Liver (tissue), 9 donors: Measurements from ENCODE around the gene TSHZ3. TPM values are rescaled to one million over a fixed set of nuclear protein-coding genes. Genes with fewer than 3 reads are reported as not detected.

Experiments used
- DNase-seq: peaks from one replicate; pipeline ENCODE4 v3.0.0-alpha.2; 2017; ENCODE audit warnings: low spot score
- H3K27ac ChIP-seq, 2 donors: one replicate each; pipeline ENCODE4 v1.7.0; 2013; ENCODE audit warnings: inconsistent platforms in 2 of 2, low read length in 2 of 2, control low read depth in 1 of 2, low read depth in 1 of 2, mild to moderate bottlenecking in 1 of 2
- H3K27me3 ChIP-seq, 4 donors: one replicate each; pipeline versions ENCODE4 v1.6.1 to v1.7.0; 2013; ENCODE audit warnings: low read length in 3 of 4, inconsistent platforms in 1 of 4, mild to moderate bottlenecking in 1 of 4, moderate library complexity in 1 of 4; ENCODE audit not compliant: control insufficient read depth in 4 of 4, insufficient read depth in 4 of 4
- H3K36me3 ChIP-seq, 4 donors: one replicate each; pipeline versions ENCODE4 v1.6.1 to v1.7.0; 2013; ENCODE audit warnings: low read length in 3 of 4, mild to moderate bottlenecking in 3 of 4, low read depth in 1 of 4, moderate library complexity in 1 of 4; ENCODE audit not compliant: control insufficient read depth in 4 of 4, insufficient read depth in 3 of 4
- H3K4me1 ChIP-seq, 4 donors: one replicate each; pipeline versions ENCODE4 v1.6.1 to v1.7.0; 2013; ENCODE audit warnings: low read length in 3 of 4, mild to moderate bottlenecking in 3 of 4, moderate library complexity in 1 of 4; ENCODE audit not compliant: control insufficient read depth in 4 of 4, insufficient read depth in 4 of 4
- H3K4me3 ChIP-seq, 3 donors: one replicate each; pipeline versions ENCODE4 v1.6.1 to v1.7.0; 2013; ENCODE audit warnings: low read length in 3 of 3, control low read depth in 1 of 3, low read depth in 1 of 3, mild to moderate bottlenecking in 1 of 3
- H3K9ac ChIP-seq, 2 donors: one replicate each; pipeline ENCODE4 v1.7.0; 2013; ENCODE audit warnings: low read length in 2 of 2, mild to moderate bottlenecking in 2 of 2, moderate library complexity in 2 of 2, control low read depth in 1 of 2, low read depth in 1 of 2
- H3K9me3 ChIP-seq, 4 donors: one replicate each; pipeline versions ENCODE4 v1.6.1 to v1.7.0; 2013; ENCODE audit warnings: low read length in 3 of 4; ENCODE audit not compliant: control insufficient read depth in 4 of 4
- EGR1 ChIP-seq, 2 donors: IDR thresholded peaks; 2 replicates each; pipeline ENCODE4 v1.6.1; 2016 to 2018; ENCODE audit warnings: antibody characterized with exemption in 2 of 2, low read depth in 2 of 2
- FOXA1 ChIP-seq: IDR thresholded peaks from 2 replicates; pipeline ENCODE4 v1.6.1; 2016; ENCODE audit warnings: antibody characterized with exemption
- FOXA2 ChIP-seq: IDR thresholded peaks from 2 replicates; pipeline ENCODE4 v1.6.1; 2016; ENCODE audit warnings: antibody characterized with exemption
- GABPA ChIP-seq, 2 donors: IDR thresholded peaks in 1 of 2; conservative IDR thresholded peaks in 1 of 2; 2 replicates each; pipeline ENCODE4 v1.6.1; 2016; ENCODE audit warnings: antibody characterized with exemption in 2 of 2, mild to moderate bottlenecking in 1 of 2, moderate library complexity in 1 of 2
- HNF4A ChIP-seq, 2 donors: conservative IDR thresholded peaks; 2 replicates each; pipeline ENCODE4 v1.6.1; 2016; ENCODE audit warnings: antibody characterized with exemption in 2 of 2, mild to moderate bottlenecking in 2 of 2
- HNF4G ChIP-seq: IDR thresholded peaks from 2 replicates; pipeline ENCODE4 v1.6.1; 2016; ENCODE audit warnings: antibody characterized with exemption
- JUND ChIP-seq, 2 donors: IDR thresholded peaks; 2 replicates each; pipeline ENCODE4 v1.6.1; 2016; ENCODE audit warnings: antibody characterized with exemption in 2 of 2
- MAX ChIP-seq: IDR thresholded peaks from 2 replicates; pipeline ENCODE4 v1.6.1; 2016; ENCODE audit warnings: antibody characterized with exemption
- NR2F2 ChIP-seq: IDR thresholded peaks from 2 replicates; pipeline ENCODE4 v1.6.1; 2016; ENCODE audit warnings: antibody characterized with exemption
- RAD21 ChIP-seq, 2 donors: IDR thresholded peaks; 2 replicates each; pipeline ENCODE4 v1.6.1; 2016; ENCODE audit warnings: antibody characterized with exemption in 2 of 2, mild to moderate bottlenecking in 2 of 2
- RXRA ChIP-seq, 2 donors: IDR thresholded peaks; 2 replicates each; pipeline ENCODE4 v1.6.1; 2017 to 2018; ENCODE audit warnings: antibody characterized with exemption in 2 of 2, mild to moderate bottlenecking in 1 of 2
- TAF1 ChIP-seq: conservative IDR thresholded peaks from 2 replicates; pipeline ENCODE4 v1.6.1; 2016; ENCODE audit warnings: antibody characterized with exemption, mild to moderate bottlenecking
- YY1 ChIP-seq: IDR thresholded peaks from 2 replicates; pipeline ENCODE4 v1.6.1; 2016; ENCODE audit warnings: antibody characterized with exemption, mild to moderate bottlenecking
- ZBTB33 ChIP-seq: IDR thresholded peaks from 2 replicates; pipeline ENCODE4 v1.6.1; 2016; ENCODE audit warnings: antibody characterized with exemption
- WGBS: extraction: QIAGEN DNeasy Blood & Tissue Kit; methylation state at CpG from one replicate; pipeline ENCODE4 v1.1.7; 2013; 5-methylcytosine and 5-hydroxymethylcytosine counted together
- polyA plus RNA-seq, 2 donors: library from polyadenylated mRNA; stranded (reverse) in 1 of 2; unstranded in 1 of 2; fragments of 200-250 nt in 1 of 2; fragments of >200 nt in 1 of 2; fragmentation: Nextera tagmentation in 1 of 2; extraction: Ambion mirVana in 1 of 2; gene quantifications; one replicate each; pipeline versions ENCODE4 v1.2.1 to v1.2.3, GENCODE V29; 2013 to 2015
- total RNA-seq, 2 donors: library from RNA; depleted of rRNA; stranded (reverse); fragments of >200 nt; gene quantifications; one replicate each; pipeline ENCODE4 v1.2.3, GENCODE V29; 2014
- TF ChIP-seq, protein P1 (sequence below): IDR thresholded peaks from 2 replicates; pipeline ENCODE4 v1.6.1; 2016; ENCODE audit warnings: antibody characterized with exemption, mild to moderate bottlenecking
- TF ChIP-seq, protein P2 (sequence below): fragments of 150-350 bp; IDR thresholded peaks from 2 replicates; pipeline ENCODE4 v1.5.1; 2017; ENCODE audit warnings: improper control_type of control experiment, low read depth, low read length; ENCODE audit not compliant: missing input control
- TF ChIP-seq, protein P3 (sequence below): IDR thresholded peaks from 2 replicates; pipeline ENCODE4 v1.6.1; 2016; ENCODE audit warnings: antibody characterized with exemption
- donor health status: healthy.
- donor health status: healthy.
- donor health status: healthy.
- donor health status: healthy.
- donor health status: healthy.

Gene TSHZ3
- total and polyA plus RNA-seq, 4 donors: 0.42 to 3.3 (median 0.68) TPM

DNA sequence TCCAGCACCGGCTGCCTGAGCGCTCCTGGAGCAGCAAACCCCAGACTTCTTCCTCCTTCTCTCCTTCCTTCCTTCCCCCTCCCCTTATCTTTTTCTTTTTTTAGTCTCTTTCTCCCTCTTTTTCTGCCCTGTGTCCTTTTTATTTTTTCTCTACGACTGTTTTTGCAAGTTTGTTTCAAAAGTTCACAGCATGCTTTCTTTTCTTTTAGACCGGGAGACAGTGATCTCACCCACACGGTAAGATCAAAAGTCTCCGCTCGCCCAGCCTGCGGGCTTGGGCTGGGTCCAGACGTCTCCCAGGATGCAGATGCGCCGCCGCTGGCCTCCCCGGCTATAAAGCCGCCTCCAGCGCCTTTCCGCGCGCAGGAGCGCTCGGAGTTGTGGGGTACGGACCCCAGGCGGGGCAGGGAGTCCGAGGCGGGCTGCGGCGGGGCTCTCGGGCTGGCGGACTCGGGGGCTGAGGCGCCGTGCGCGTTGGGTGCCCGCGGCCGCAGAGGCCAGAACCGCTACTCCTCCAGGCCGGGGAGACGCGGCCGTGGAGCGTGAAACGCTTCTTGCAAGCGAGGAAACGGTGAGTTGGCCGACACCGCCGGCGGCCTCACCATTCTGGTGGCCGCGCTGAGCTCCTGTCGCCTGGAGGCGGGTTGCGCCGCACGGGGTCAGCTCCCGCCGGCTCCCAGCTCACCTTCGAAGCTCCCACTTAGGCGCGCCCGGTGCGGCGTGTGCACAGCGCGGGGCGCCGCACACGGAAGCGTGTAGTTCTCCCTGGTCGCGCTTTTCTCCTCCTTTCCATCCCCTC lies 2.0 kb upstream of the TSHZ3 start:
- H3K27ac ChIP-seq: peak overlapping the region; percentile 2 to 25
- no peak overlapping the region for H3K9ac ChIP-seq
- WGBS: 2% methylated on average over 72 of the region's 72 CpGs

DNA sequence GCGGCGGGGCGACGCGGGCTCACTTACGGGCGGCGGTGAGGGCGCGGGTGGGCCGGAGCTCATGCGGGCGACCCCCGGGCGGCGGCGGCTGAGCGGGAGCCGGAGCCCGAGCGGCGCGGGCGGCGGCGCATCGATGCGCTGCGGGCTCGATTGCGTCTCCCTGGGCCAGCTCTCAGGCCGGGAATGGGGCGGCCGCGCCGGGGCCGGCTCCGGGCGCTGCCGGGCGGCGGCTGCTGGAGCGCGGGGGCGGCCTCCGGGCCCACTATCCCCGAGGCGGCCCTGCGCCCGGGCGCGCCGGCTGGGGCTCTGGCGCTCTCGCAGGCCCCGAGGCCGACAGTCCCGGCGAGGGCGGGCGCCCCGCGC lies 1.4 kb upstream of the TSHZ3 start:
- Histone ChIP-seq H3K9me3 (no peaks in the 10 kb centered on the region), H3K27me3 (peaks cover 3 to 22% (median 10%) of the 10 kb centered on the region in 4 donors), H3K36me3 (no peaks in the 10 kb centered on the region), H3K4me3 (peak overlapping the region in 2 of 3 donors; percentile 73 to 94), H3K9ac (peak overlapping the region in 1 of 2 donors; percentile 6), H3K4me1 (peaks cover 10 to 26% (median 12%) of the 10 kb centered on the region in 4 donors), H3K27ac (peak overlapping the region; percentile 51 to 77)
- DNase-seq: no peak
- under 1% methylated on average over 63 of the region's 63 CpGs for WGBS
- TF ChIP-seq, protein P1, sequence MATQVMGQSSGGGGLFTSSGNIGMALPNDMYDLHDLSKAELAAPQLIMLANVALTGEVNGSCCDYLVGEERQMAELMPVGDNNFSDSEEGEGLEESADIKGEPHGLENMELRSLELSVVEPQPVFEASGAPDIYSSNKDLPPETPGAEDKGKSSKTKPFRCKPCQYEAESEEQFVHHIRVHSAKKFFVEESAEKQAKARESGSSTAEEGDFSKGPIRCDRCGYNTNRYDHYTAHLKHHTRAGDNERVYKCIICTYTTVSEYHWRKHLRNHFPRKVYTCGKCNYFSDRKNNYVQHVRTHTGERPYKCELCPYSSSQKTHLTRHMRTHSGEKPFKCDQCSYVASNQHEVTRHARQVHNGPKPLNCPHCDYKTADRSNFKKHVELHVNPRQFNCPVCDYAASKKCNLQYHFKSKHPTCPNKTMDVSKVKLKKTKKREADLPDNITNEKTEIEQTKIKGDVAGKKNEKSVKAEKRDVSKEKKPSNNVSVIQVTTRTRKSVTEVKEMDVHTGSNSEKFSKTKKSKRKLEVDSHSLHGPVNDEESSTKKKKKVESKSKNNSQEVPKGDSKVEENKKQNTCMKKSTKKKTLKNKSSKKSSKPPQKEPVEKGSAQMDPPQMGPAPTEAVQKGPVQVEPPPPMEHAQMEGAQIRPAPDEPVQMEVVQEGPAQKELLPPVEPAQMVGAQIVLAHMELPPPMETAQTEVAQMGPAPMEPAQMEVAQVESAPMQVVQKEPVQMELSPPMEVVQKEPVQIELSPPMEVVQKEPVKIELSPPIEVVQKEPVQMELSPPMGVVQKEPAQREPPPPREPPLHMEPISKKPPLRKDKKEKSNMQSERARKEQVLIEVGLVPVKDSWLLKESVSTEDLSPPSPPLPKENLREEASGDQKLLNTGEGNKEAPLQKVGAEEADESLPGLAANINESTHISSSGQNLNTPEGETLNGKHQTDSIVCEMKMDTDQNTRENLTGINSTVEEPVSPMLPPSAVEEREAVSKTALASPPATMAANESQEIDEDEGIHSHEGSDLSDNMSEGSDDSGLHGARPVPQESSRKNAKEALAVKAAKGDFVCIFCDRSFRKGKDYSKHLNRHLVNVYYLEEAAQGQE: no peak
- TF ChIP-seq YY1 (no peak), MAX (no peak), HNF4A (conservative IDR thresholded peaks at IDR 0.05) (no peak), EGR1 (IDR thresholded peaks at IDR 0.05; ENCODE audit: low read depth in 2 of 2) (no peak), RAD21 (IDR thresholded peaks at IDR 0.05) (no peak), FOXA1 (no peak), ZBTB33 (no peak), GABPA (IDR thresholded peaks at IDR 0.05 in 1 of 2, conservative IDR thresholded peaks at IDR 0.05 in 1 of 2) (no peak), RXRA (IDR thresholded peaks at IDR 0.05) (no peak), JUND (IDR thresholded peaks at IDR 0.05) (no peak)
- TF ChIP-seq, protein P2, sequence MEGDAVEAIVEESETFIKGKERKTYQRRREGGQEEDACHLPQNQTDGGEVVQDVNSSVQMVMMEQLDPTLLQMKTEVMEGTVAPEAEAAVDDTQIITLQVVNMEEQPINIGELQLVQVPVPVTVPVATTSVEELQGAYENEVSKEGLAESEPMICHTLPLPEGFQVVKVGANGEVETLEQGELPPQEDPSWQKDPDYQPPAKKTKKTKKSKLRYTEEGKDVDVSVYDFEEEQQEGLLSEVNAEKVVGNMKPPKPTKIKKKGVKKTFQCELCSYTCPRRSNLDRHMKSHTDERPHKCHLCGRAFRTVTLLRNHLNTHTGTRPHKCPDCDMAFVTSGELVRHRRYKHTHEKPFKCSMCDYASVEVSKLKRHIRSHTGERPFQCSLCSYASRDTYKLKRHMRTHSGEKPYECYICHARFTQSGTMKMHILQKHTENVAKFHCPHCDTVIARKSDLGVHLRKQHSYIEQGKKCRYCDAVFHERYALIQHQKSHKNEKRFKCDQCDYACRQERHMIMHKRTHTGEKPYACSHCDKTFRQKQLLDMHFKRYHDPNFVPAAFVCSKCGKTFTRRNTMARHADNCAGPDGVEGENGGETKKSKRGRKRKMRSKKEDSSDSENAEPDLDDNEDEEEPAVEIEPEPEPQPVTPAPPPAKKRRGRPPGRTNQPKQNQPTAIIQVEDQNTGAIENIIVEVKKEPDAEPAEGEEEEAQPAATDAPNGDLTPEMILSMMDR: no peak

More for the DNA sequence above, 2.0 kb upstream of the TSHZ3 start:
- peaks cover 10 to 26% (median 12%) of the 10 kb centered on the region in 4 donors for H3K4me1 ChIP-seq
- TF ChIP-seq HNF4A (conservative IDR thresholded peaks at IDR 0.05) (no peak), YY1 (no peak), MAX (no peak), FOXA2 (no peak), TAF1 (no peak), GABPA (IDR thresholded peaks at IDR 0.05 in 1 of 2, conservative IDR thresholded peaks at IDR 0.05 in 1 of 2) (no peak), NR2F2 (no peak), HNF4G (no peak), RXRA (IDR thresholded peaks at IDR 0.05) (no peak)
- TF ChIP-seq, protein P3, sequence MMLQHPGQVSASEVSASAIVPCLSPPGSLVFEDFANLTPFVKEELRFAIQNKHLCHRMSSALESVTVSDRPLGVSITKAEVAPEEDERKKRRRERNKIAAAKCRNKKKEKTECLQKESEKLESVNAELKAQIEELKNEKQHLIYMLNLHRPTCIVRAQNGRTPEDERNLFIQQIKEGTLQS: no peak
- TF ChIP-seq, protein P1: no peak
- no peaks in the 10 kb centered on the region for H3K36me3 ChIP-seq
- H3K4me3 ChIP-seq: peak overlapping the region in 2 of 3 donors; percentile 73 to 94
- no peaks in the 10 kb centered on the region for H3K9me3 ChIP-seq
- peaks cover 6 to 24% (median 10%) of the 10 kb centered on the region in 4 donors for H3K27me3 ChIP-seq
- no peak for DNase-seq
